Stimulated activated CD8-positive, alpha-beta memory T cell treated with anti-CD3 and anti-CD28 coated beads, Interleukin-4, amount 100 ng/mL, for 48 hours (primary cell): ENCODE data around the gene CMPK1.
"Not testable (repeated sequence)": the region's sequence is repeated elsewhere in the genome, so short reads cannot be mapped to it uniquely, and the experiment has no call there.

Experiments used
- DNase-seq: peaks from one replicate; pipeline ENCODE4 v3.0.0-alpha.2; 2020

The CMPK1 gene

GRCh38 chr1:47338249-47339077 lies 4.9 kb downstream of the CMPK1 start:
- no peak for DNase-seq

GRCh38 chr1:47340227-47340626 lies 6.6 kb downstream of the CMPK1 start:
- no peak for DNase-seq

DNA sequence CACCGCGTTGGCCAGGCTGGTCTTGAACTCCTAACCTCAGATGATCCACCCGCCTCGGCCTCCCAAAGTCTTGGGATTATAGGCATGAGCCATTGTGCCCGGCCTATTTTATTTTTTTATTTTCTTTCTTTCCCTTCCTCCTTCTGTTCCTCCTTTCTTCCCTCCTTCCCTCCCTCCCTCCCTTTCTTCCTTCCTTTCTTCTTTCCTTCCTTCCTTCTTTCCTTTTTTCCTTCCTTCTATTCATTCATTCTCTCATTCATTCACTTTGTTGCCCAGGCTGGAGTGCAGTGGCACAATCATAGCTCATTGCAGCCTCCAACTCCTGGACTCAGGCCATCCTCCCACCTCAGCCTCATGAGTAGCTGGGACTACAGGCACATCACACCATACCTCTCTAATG lies 13.4 kb downstream of the CMPK1 start:
- not testable (repeated sequence) for DNase-seq

DNA sequence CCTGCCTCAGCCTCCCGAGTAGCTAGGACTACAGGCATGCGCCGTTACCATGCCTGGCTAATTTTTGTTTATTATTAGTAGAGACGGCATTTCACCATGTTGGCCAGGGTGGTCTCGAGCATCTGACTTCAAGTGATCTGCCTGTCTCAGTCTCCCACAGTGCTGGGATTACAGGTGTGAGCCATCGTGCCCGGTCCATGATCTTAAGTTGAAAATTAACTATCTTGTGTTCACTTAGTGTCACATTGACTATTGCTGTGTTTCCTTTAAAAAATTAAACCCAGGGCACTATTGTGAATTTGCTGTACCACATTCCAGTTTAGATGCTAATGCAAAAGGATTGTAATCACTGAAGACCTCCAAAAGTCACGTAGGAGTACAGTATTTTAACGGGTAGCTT lies 14.1 kb downstream of the CMPK1 start:
- DNase-seq: no peak

- no peak for DNase-seq
Observed at GRCh38 chr1:47348246-47348645, 14.7 kb downstream of the CMPK1 start.

DNA sequence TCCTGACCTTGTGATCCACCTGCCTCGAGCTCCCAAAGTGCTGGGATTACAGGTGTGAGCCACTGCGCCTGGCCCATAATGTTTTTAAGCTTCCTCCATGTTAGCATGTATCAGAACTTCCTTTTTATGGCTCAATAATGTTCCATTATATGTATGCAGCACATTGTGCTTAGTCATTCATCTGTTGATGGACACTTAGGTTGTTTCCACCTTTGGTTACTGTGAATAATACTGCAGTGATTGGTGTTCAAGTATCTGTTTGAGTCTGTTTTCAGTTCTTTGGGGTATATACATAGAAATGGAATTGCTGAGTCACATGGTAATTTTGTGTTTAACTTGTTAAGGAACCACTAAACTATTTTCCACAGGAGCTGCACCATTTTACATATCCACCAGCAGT lies 17.7 kb downstream of the CMPK1 start:
- no peak for DNase-seq

DNA sequence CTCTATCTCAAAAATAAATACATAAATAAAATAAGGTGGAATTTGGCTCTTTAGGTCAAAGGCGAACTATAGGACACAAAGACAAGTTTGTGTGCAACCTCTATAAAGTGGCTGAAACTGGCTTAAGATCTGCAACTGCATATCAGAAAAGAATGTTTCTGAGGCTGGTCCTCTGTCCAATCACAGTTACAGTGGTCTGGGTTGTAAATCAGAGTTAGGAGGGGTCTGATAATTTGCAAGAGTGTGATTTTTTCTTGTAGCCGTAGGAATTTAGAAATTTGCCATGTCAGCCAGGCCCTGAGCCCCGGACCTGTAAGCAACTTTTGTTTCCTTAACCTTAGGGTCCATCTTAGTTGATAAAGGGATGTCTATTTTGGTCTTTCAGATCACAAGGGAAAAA lies 27.8 kb downstream of the CMPK1 start:
- DNase-seq: no peak

DNA sequence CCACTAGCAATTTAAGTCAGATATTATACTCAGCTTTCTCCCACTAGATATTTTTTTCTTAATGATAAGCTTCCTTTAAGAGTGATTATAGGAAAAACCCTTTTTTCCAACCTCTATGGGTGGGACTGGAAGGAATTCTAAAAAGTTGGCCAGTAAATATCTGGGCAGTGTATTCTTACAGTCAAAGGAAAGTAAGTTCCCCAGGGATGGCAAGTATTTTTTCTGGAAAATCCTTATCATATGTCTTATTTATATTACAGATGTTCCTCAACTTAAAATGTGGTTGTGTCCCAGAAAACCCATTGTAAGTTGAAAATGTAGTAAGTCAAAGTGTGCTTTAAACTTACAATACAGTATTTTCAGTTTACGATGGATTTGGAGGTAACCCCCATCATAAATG lies 29.2 kb downstream of the CMPK1 start:
- DNase-seq: no peak

- DNase-seq: no peak
Observed at GRCh38 chr1:47367651-47368050, 34.1 kb downstream of the CMPK1 start.

DNA sequence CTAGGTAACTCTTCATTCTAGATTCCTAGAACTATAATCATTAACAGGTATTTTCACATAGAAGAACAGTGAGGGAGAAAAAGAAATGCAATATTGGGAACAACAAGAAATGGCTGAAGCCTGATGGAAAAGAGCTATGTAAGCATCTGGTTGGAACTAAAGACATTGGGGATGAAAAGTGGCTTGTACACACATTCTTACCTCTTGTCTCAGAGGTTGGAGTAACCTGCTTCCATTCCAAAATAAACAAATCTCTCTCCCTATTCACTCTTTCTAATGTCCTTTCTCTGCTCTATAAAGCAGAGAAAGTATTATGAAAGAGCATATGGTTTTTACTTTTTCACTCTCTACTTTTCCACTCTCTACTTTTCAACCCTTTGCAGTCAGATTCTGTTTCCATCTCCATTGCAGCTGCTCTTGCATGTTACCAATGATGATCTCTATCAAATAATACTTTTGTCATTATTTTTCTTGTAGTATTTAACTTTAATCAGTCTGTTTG lies 37.5 kb downstream of the CMPK1 start:
- DNase-seq: no peak

GRCh38 chr1:47374501-47374900 lies 40.9 kb downstream of the CMPK1 start:
- DNase-seq: no peak

GRCh38 chr1:47378147-47378546 lies 44.6 kb downstream of the CMPK1 start:
- no peak for DNase-seq

GRCh38 chr1:47380699-47381098 lies 47.1 kb downstream of the CMPK1 start:
- no peak for DNase-seq

- no peak for DNase-seq
Observed at GRCh38 chr1:47382399-47382983, 48.9 kb downstream of the CMPK1 start.

DNA sequence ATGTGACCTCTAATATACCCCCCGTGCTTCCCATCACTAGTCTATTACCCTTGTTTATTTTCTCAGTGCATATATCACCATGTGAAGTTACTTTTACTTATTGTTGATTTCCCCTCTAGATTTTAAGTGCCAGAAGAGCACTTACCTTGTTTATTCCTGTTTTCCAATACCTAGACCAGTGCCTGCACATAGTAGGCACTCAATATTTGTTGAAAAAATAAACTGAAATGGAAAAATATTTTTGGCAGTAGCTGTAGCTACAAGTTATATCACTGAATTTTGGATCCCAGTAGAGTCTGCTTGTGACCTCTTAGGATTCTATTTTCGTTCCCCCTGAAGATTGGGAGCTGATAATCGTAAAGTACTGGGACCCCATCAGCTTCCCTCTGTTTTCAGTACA lies 50.5 kb downstream of the CMPK1 start:
- no peak for DNase-seq

DNA sequence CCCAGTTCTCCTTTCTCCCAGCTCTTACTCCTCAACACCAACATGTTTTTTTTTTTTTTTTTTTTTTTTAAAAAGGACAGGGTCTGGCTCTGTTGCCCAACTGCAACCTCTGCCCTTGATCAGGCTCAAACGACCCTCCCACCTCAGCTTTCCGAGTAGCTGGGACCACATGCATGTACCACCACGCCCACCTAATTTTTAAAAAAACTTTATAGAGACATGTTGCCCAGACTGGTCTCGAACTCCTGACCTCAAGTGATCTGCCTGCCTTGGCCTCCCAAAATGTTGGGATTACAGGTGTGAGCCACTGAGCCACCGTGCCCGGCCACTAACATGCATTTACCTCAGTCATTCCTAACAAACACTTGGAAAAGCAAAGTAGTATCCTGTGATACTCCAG lies 51.4 kb downstream of the CMPK1 start:
- DNase-seq: no peak

GRCh38 chr1:47386268-47386667 lies 52.7 kb downstream of the CMPK1 start:
- no peak for DNase-seq

- DNase-seq: no peak
Observed at GRCh38 chr1:47388030-47388890, 54.7 kb downstream of the CMPK1 start.

GRCh38 chr1:47388891-47389238 lies 55.3 kb downstream of the CMPK1 start:
- DNase-seq: peak; percentile 76

- DNase-seq: no peak
Observed at GRCh38 chr1:47389731-47390130, 56.1 kb downstream of the CMPK1 start.

DNA sequence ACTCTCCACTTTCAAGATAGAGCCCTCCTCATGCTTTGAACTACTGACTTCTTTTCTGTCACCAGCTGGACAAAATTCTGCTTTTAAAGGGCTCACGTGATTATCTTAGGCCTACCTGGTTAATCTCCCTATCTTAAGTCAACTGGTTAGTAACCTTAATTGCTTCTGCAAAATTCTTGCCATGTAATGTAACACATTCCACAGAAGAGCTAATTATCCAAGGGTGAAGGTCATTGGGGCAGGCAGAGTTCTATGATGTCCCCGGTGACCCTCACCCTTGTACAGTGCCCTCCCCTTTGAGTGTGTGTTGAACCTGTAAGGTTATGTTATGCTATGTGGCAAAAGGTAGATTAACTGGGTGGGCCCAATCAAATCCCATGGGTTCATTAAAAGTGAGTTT lies 57.3 kb downstream of the CMPK1 start:
- DNase-seq: no peak

DNA sequence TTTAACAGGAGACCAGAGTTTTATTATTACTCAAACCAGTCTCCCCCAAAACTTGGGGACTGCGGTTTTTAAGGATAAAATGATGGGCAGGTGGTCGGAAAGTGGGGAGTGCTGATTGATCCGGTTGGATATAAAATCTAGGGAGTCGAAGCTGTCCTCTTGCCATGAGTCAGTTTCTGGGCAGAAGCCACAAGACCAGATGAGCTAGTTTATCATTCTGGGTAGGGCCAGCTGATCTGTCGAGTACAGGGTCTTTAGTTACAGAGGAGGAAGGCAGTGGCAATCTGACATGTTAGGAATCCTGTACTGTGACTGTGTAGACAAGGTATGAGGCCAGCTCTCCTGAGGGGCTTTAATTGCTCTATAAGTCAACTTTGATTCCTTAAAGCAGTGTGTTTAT lies 59.6 kb downstream of the CMPK1 start:
- no peak for DNase-seq

GRCh38 chr1:47395433-47395832 lies 61.8 kb downstream of the CMPK1 start:
- no peak for DNase-seq
